ENCODE results near the gene PCSK5.
"Not testable (repeated sequence)": the region's sequence is repeated elsewhere in the genome, so short reads cannot be mapped to it uniquely, and the experiment has no call there.

PCSK5 gene

DNA sequence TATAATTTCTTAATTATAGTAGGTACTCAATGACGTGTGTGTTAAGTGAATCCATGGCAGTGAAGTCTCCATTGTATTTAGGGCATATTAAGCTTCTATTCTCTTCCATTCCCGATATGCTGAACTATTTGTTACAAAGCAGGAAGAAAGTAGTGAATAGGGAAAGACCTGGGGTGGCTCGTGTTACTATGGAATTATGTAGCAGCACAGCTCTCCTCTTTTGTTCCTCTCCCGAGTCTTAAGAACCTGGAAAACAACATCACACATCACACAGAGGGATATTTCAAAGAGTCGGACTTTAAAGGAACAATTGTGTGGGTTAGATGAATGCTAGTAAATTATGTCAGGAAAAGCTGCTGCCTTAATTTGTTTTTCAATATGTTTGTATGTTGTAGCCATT lies 131.8 kb downstream of the PCSK5 start:
- DNase-seq: no peak

DNA sequence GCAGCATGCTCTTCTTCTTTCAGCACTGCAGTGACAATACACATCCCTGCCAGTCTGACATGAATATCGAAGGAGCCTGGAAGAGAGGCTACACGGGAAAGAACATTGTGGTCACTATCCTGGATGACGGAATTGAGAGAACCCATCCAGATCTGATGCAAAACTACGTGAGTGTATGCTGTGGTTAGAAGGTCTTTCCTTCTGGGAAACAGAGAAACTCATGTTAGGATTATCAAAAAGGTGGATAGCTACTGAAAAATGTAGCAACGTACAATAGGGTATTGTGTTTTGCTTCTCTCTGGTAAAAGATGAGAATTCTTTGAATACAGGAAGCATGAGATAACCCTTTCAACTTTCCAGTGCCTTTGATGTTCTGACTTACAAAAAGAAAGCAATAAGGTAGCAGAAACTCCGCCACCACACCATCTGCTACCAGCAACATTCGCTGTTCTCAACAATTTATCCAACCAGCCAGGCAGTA lies 133.3 kb downstream of the PCSK5 start:
- no peak for DNase-seq

DNA sequence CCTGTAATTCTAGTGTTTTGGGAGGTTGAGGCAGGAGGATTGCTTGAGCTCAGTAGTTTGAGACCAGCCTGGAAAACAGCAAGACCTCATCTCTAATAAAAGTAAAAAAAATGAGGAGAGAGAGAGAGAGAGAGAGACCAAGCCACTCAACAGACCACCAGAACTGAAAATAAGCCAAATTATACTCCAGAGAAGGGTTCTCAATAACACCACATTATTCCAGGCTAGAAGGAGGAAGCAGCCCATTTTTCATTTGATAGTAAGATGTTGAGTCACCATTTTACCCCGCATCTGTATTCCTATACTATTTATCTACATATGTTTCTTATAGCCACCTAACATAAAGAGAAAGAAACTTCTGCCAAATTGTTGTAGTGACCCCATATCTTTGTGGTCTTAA lies 134.8 kb downstream of the PCSK5 start:
- no peak for DNase-seq

DNA sequence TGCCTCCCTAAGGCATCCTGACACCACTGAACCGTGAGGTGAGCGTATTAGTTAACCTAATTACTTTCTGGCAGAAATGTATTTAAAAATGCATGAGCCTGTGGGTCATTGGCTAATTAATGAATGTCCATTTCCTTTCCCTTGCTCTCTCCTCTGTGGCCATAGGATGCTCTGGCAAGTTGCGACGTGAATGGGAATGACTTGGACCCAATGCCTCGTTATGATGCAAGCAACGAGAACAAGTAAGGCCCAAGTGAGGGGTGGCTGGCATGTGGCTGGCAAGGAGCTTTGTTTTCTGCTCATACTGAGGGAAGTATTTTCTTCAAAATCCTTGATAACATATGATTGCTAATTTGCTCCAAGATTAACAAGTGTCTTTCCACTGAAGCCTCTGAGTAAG lies 136.3 kb downstream of the PCSK5 start:
- no peak for DNase-seq

DNA sequence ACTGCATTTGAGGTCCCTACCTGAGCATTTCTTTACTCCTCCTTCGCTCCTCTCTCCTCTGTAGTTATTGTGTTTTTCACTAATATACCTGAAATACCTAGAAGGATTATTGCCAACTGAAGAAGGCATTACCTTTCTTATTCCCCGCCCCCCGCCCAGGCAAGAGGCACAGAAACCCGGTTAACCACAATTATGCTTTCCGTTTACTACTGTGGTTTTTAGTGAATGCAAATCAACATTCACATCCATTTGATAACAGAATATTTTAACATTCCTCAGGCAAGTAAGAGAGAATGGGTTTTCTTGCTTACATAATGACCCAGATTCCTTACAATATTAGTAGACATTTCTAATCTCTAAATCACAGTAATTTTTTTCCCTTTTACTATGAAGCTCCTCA lies 136.9 kb downstream of the PCSK5 start:
- DNase-seq: no peak

DNA sequence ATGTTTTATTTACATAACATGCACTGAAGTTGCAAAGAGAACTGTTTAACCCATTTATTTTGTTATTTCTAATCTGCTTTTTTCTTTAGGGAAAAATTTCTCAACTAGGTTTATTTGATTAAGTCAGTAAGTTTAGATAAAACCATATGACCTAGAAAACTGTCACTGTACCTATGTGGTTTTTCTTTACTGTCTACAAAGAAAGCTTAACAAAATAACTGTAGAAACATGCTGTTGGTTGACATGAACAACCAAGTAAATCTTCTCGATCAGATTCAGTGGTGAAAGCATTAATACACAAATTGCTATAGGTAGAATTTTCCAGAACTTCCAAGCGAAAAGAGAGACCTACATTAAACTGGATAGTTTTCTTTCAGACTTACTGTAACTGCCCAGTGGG lies 137.4 kb downstream of the PCSK5 start:
- DNase-seq: no peak

DNA sequence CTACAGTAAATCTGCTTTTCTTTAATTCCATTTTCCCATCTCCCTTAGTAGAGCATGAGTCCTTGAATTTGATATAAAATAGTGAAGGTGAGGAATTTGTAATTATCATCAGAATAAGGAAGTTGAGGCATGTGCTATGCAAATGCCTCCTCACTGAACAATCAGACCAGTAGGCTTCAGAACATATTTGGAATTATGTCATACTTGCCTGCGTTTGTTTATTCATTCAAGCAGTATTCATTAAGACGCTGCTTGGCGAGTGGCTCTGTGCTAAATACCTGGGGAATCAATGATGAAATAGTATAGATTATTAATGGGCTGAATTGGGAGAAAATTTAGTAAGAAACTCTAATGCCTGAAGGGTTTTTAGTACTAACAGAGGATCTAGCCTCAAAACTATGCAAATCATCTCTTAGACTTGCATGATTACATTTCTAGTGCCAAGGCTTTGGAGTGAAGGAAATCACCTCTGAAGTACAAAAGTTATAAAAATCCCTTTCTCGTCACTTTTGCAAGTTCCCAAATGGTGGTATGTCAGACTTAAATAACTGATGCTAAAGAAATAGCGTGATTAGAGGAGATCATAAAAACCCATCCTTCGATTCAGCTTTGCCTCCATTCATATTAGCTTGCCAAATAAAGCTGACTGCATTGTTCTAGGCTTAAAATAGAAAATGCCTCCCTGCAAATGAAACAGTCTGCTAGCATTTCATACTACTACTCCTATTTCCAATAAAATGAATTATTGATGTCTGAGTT lies 141.7 kb downstream of the PCSK5 start:
- DNase-seq: no peak

DNA sequence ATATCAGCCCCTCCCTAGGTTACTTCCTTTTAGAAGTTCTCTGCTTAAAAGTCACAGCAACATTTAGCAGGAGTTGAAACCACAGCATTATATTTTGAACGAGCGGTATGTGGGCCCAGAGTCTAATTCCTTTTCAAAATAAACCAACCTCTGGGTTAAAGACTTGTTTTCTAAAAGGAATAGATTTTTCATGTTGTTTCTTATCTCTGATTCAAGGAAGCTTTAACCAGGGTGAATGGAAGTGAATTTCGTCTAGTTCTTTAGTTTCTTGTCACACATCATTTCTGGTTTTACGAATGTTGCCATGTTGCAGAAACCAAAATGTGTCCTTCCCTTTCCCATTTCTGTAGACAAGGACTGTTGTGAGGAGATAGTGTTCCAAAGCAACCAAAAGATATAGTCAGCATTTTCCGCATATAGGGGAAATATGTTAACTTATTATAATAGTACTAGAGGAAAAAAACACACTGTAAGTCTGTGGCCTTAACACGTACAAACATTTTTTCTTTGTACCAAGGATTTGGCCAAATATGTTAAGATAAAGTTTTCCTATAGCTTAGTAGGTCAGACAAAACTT lies 142.4 kb downstream of the PCSK5 start:
- DNase-seq: no peak

DNA sequence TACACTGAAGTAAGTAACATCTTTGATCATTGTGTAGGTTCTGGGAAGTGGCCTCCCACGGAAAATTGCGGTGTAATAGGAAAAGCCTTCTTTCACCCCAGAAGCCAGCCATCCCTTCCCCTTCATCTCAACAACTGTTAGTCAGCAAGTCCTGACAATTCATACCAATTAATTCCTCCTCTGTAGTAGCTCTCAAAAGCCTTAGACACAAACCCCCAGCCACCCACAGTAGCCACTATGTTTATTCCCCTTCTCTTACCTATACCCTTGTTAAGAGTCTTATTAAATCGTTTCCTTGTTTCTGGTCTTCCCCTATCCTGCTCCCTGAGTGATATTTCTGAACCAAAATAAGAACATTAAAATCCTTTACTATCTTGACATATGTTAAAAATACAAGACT lies 143.6 kb downstream of the PCSK5 start:
- DNase-seq: no peak

DNA sequence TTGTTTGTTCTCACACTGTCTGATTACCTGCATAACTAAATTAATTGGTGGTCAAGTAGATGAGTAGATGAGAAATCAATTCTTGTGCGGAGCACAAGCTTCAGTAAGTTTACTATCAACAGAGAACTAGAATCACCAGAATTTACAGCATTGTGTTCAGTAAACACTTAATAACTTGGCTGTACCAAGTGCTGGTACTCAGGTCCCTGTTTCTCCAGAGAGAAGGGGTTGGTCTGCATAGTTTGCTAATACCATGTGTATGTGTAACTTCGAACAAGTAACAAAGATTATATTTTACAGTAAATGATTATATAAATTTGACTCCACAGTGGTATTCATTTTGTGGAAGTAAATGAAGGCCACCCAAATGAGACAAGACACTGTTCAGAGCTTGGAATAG lies 146.3 kb downstream of the PCSK5 start:
- peak; percentile 16 for DNase-seq

DNA sequence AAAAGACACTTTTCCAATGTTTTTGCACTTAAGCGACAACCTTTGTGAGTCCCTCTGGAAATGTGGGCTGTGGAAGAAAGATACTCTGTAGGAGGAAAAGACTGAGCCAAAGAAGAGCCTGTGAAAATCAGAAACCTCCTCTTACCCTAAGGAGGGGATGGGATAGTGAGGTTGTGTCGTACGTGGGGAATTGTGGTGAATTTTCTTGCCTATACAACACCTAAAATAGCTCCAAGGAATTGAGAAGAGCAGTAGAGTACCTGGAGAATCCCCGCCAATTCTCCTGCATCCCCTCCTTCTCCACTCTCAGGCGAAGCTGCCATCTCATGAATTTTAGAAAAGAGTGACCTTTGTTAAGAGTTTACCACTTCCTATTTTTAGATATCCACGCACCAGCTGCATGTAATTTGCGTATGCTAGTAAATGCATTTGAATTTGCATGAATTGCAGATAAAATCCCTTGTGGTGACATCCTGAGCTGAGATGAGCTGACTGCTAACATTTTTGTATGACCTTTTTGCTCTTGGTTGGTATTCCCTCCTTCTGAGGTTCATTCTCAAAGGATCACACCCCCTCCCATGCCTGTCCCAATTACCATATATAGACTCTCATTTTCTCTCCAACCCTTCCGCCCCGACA lies 147.2 kb downstream of the PCSK5 start:
- DNase-seq: no peak

DNA sequence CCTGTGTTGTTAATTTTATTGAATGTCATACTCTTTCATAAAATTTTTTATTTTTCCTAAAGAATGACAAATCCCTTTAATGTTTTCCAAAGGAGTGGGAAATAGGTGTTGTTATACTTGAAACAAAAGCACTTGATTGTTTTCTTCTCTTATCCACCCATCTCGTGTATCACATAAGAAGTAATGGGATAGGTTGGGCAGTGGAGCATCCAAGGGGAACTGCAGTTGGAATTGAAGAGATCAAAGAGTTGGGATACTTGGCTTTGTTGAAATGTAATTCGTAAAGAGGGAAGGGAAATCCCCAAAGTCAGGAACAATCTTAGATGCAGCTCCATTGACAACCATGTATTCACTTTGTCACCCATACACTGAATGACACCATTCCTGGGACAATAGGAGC lies 148.0 kb downstream of the PCSK5 start:
- no peak for DNase-seq

DNA sequence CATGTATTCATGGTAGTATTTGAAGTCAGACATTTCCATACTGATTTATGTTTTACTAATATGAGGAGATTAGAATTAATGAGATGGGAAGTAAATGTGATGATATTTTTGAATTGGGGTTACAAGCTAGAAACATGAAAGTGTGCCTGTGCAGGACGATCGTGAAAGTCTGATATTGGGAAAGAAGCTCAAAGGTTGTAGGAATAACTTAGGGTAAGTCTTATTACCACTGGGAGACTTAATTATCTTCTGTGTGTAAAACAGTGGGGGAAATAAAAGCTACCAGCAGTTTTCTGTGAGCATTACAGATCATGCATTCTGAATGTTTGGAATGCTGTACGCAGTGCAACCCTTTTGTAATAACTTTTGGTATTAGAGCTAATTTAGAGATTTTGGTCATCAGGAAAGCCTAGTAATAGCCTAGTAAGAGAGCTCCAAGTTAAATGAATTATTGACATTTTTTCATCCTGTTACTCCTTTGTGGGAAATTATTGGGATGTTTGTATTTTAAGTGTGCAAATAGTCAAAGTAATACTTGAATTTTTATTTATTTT lies 153.9 kb downstream of the PCSK5 start:
- DNase-seq: no peak

DNA sequence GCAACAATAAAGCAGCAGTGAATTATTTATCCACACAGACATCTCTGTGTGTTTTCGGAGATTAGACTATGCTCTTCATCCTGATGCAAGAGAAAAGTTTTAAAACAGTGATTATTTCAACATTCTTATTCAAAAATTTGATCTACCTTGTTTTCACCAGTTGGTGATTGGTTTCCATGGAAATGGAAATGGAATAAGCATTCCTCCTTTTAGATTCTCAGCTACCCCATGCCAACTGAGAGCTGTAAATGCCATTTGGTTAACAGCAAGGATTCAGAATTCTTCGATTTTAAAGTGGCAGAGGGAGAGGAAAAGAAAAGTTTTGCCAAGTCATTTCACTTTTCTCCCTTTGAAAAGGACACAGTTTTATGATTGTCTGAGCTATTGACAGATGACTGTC lies 154.7 kb downstream of the PCSK5 start:
- no peak for DNase-seq

DNA sequence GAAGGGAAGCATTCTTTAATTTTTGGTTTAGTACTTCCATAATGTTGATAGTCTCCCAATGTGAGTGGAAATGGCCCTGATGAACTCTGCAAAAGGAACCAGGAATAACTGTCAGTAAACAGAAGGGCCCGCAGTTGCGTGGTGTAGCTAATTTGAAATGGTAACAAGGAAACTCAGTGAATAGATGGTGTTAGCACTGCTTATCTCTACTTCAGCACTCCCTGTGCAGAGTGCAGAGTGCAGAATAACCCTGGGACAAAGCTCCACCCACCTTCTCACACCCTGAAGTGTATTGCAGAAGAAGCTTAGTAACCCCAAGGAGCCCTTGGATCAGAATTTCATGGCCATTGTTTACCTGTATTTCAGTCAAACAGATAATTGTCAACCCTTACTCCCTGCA lies 158.9 kb downstream of the PCSK5 start:
- DNase-seq: no peak

DNA sequence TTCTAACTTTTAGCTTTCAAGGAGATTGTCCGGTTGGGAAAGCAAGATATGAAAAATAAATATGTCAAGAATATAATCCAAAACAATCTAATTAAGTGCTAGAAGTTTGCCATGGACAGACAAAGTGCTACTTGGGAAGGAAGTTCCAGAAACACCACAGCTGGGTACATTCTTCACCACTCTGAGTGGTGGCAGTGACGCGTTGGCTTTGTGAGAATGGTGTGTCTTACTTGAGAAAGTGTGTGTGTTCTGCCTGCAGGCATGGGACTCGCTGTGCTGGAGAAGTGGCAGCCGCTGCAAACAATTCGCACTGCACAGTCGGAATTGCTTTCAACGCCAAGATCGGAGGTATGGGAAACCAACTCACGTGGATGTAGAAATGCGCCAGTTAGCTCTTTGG lies 177.2 kb downstream of the PCSK5 start:
- no peak for DNase-seq

DNA sequence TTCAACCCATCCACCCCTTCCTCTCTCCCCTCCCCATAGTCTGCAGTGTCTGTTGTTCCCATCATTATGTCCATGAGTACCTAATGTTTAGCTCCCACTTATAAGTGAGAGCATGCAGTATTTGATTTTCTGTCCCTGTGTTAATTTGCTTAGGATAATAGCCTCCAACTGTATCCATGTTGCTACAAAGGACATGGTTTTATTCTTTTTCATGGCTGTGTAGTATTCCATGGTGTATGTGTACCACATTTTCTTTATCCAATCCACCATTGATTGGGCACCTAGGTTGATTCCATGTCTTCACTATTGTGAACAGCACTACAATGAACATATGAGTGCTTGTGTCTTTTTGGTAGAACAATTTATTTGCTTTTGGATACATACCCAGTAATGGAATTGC lies 187.1 kb downstream of the PCSK5 start:
- no peak for DNase-seq

DNA sequence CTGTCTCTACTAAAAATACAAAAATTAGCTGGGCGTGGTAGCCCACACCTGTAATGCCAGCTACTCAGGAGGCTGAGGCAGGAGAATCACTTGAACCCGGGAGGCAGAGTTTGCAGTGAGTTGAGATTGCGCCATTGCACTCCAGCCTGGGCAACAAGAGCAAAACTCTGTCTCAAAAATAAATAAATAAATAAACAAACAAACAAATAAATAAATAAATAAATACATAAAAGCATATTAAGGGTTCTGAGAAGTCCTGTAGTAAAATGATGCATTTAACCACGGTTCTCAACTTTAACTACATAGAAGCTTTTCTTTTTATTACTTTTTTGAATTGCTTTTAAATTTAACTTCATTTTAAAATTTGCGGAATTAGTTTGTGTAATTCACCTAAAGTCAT lies 190.8 kb downstream of the PCSK5 start:
- not testable (repeated sequence) for DNase-seq

DNA sequence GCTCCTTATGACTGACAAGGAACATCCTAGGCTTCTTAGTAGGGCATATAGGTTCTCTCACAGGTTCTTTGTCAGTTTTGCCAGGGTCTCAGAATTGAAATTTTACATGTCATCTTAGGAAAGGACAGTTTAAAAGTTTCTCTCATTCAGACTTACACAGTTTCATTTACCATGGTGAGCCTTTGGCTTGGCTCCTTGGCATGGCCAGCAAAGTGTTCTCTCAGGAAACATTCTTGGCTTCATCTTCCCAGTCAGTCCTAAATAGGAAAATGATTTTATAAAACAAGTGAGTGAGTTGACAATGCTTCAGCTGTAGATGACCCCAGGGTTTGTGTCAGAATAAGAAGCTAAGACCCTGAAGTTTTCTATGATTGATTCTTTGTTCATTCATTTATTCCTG lies 191.6 kb downstream of the PCSK5 start:
- no peak for DNase-seq

DNA sequence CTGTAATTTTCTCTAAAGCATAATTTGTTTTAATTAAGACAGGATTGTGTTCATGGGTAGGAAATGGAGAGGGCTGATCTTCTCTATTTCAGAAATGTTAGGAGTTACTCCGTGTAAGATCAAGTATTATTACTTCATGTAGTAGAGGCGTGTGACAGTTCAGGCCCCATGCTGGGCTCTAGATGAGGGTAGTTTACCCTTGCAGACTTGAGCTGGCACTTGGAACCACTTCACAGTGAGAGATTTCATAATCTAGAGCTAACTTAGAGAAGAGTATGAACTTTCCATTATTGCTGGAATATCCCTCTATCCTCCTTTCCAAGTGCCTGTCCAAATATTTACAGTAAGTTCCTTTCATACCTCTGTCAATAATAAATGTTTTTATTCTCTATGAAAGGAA lies 195.1 kb downstream of the PCSK5 start:
- DNase-seq: no peak

DNA sequence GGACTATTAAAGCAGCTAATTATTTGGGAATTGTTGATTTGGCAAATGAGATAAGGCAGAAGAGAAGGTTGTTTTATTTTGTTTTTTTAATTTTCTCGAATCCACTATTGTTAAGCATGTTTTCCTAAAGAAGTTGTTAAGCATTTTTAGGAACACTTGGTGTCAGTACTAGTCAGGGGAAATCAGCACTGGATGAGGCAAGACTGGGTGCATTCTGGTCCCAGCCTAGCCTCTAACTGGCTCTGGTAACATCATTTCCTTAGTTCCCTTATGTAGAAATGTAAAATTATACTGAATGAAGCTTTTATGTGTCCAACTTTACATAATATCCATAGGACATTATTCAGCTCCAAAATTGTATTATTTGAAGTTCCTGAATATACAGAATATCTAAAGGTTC lies 196.1 kb downstream of the PCSK5 start:
- DNase-seq: no peak

DNA sequence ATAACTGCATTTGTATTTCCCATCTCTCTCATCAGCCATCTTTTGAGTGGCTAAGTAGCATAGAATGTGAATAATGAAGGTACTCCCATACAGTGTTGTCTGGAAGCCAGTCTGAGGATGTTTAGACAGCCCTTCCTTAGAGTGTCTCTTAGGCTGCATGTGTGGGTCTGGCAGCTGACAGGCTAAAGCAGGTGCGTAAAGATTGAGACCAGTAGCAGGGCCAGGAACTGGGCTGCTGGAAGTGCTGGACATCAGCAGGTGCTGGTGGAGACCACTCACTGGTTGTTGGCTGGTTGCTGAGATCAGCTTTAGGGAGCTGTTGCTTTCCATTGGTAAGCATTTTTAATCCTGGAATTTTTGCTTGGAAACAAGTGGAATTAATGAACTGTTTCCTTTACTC lies 197.5 kb downstream of the PCSK5 start:
- DNase-seq: peak; percentile 6

DNA sequence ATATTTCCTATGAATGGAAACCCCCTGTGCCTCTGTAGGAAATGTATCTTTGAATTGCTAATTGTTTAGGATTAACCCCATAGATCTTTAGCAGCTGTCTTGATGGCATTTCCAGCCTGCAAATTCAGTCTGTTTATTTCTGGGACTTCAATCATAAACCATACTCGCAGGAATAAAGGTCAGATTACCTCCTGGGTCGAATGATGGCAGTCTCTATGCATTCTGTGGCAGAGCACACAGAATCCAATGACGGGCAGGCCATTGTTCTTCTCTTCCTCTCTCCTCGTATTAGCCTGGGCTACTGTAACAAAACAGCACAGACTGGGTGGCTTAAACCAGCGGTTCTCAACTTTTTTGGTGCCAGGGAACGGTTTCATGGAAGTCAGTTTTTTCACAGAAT lies 199.9 kb downstream of the PCSK5 start:
- DNase-seq: no peak

DNA sequence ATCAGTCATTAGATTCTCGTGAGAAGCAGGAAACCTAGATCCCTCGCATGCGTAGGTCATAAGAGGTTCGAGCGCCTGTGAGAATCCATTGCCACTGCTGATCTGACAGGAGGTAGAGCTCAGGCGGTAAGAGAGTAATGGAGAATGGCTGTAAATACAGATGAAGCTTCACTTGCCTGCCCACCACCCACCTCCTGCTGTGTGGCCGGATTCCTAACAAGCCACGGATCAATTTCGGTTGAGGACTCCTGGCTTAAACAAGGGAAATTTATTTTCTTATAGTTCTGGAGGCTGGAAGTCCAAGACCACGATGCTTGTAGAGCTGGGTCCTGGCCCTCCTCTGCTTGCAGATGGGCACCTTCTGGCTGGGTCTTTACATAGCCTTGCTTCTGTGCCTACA lies 200.4 kb downstream of the PCSK5 start:
- no peak for DNase-seq

Measured in NCI-H510A treated with DMSO at 0.1 percent for 48 hours (cell line).